Stomach (tissue), 9 donors: ENCODE data around the gene ELOB. TPM values are rescaled to one million over a fixed set of nuclear protein-coding genes. Genes with fewer than 3 reads are reported as not detected.

Experiments used
- DNase-seq, 2 donors: peaks; one replicate each; pipeline versions ENCODE4 v3.0.0 to v3.0.0-alpha.2; 2013 to 2019
- H3K27ac ChIP-seq, 5 donors: fragments of 200-600 bp in 4 of 5; sonication (generic) in 4 of 5; one replicate each; pipeline ENCODE4 v1.5.1; 2013 to 2019; ENCODE audit warnings: mild to moderate bottlenecking in 1 of 5, moderate library complexity in 1 of 5
- H3K27me3 ChIP-seq, 3 donors: fragments of 200-600 bp; sonication (generic); one replicate each; pipeline ENCODE4 v1.5.1; 2017 to 2019; ENCODE audit warnings: mixed run types in 1 of 3
- H3K36me3 ChIP-seq, 4 donors: fragments of 200-600 bp; sonication (generic); 1 replicate in 3 of 4; 2 replicates in 1 of 4; pipeline ENCODE4 v1.5.1; 2016 to 2019
- H3K4me1 ChIP-seq, 4 donors: fragments of 200-600 bp; sonication (generic); one replicate each; pipeline ENCODE4 v1.5.1; 2016 to 2019
- H3K4me3 ChIP-seq, 4 donors: fragments of 200-600 bp; sonication (generic) in 3 of 4; one replicate each; pipeline ENCODE4 v1.5.1; 2016 to 2019; ENCODE audit warnings: mild to moderate bottlenecking in 1 of 4
- H3K9me3 ChIP-seq, 4 donors: fragments of 200-600 bp; sonication (generic); one replicate each; pipeline ENCODE4 v1.5.1; 2016 to 2019
- EP300 ChIP-seq: sonication (generic); formaldehyde crosslinking; IDR thresholded peaks from one replicate; pipeline ENCODE4 v1.6.1; 2017; ENCODE audit warnings: antibody characterized with exemption
- POLR2A ChIP-seq, 4 donors: fragments of 450-650 bp; IDR thresholded peaks; one replicate each; pipeline ENCODE4 v1.6.1; 2016; ENCODE audit warnings: antibody characterized with exemption in 4 of 4, control low read depth in 2 of 4, mild to moderate bottlenecking in 1 of 4, moderate library complexity in 1 of 4
- POLR2AphosphoS5 ChIP-seq, 3 donors: sonication (generic); formaldehyde crosslinking; IDR thresholded peaks; one replicate each; pipeline ENCODE4 v1.6.1; 2016; ENCODE audit warnings: antibody characterized with exemption in 3 of 3
- WGBS, 5 donors: extraction: QIAGEN DNeasy Blood & Tissue Kit in 3 of 5; methylation state at CpG; one replicate each; pipeline versions ENCODE4 v1.1.5 to v1.1.7; 2013 to 2018; 5-methylcytosine and 5-hydroxymethylcytosine counted together
- intact Hi-C: fragments of 100-400 bp; cut with DNase I; formaldehyde crosslinking; loops from one replicate; pipeline ENCODE4 v1.15.1; 2023; ENCODE audit warnings: low total_unique reads
- polyA plus RNA-seq, 3 donors: library from polyadenylated mRNA; stranded (reverse); fragments of 200-250 nt; gene quantifications; one replicate each; pipeline ENCODE4 v1.2.3, GENCODE V29; 2013
- total RNA-seq, 5 donors: library from RNA; depleted of rRNA; stranded (reverse); fragments of >200 nt; gene quantifications; one replicate each; pipeline versions ENCODE4 v1.1.0 to v1.2.3, GENCODE V29; 2014 to 2016
- TF ChIP-seq, protein P1 (sequence below), 7 experiments: fragments of 450-650 bp in 4 of 7; fragments of 200-600 bp in 3 of 7; sonication (generic) in 3 of 7; IDR thresholded peaks; one replicate each; pipeline ENCODE4 v1.5.1; 2016 to 2019; ENCODE audit warnings: antibody characterized with exemption in 7 of 7, control low read depth in 2 of 7, mild to moderate bottlenecking in 1 of 7
- donor health status: healthy with polysubstance abuse.
- donor health status: Bipolar disorder and iron deficiency.
- donor health status: healthy.

ELOB gene
- total and polyA plus RNA-seq, 8 donors: 68.1 to 713 (median 231) TPM

- Histone ChIP-seq H3K9me3 (no peaks in the 10 kb centered on the region), H3K4me3 (peak overlapping the region; percentile 79 to 96 (median 90)), H3K27me3 (no peaks in the 10 kb centered on the region), H3K4me1 (peaks cover 36 to 66% (median 56%) of the 10 kb centered on the region in 4 donors), H3K36me3 (peaks cover 16 to 28% (median 21%) of the 10 kb centered on the region in 4 donors), H3K27ac (peak overlapping the region in 4 of 5 donors; percentile 98 to 100 (median 100))
- intact Hi-C loops: no loop called here
- peak in 1 of 2 donors; percentile 49 for DNase-seq
- TF ChIP-seq EP300: no peak
- TF ChIP-seq, protein P1, sequence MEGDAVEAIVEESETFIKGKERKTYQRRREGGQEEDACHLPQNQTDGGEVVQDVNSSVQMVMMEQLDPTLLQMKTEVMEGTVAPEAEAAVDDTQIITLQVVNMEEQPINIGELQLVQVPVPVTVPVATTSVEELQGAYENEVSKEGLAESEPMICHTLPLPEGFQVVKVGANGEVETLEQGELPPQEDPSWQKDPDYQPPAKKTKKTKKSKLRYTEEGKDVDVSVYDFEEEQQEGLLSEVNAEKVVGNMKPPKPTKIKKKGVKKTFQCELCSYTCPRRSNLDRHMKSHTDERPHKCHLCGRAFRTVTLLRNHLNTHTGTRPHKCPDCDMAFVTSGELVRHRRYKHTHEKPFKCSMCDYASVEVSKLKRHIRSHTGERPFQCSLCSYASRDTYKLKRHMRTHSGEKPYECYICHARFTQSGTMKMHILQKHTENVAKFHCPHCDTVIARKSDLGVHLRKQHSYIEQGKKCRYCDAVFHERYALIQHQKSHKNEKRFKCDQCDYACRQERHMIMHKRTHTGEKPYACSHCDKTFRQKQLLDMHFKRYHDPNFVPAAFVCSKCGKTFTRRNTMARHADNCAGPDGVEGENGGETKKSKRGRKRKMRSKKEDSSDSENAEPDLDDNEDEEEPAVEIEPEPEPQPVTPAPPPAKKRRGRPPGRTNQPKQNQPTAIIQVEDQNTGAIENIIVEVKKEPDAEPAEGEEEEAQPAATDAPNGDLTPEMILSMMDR (IDR thresholded peaks at IDR 0.05): no peak
- no peak for TF ChIP-seq POLR2AphosphoS5 (IDR thresholded peaks at IDR 0.05)
- no peak for TF ChIP-seq POLR2A (IDR thresholded peaks at IDR 0.05)
- WGBS, 5 donors: 0 to 5% (median 1%) methylated on average over 7 of the region's 7 CpGs
Observed at GRCh38 chr16:2753733-2754020, 23.4 kb downstream of the ELOB start.

DNA sequence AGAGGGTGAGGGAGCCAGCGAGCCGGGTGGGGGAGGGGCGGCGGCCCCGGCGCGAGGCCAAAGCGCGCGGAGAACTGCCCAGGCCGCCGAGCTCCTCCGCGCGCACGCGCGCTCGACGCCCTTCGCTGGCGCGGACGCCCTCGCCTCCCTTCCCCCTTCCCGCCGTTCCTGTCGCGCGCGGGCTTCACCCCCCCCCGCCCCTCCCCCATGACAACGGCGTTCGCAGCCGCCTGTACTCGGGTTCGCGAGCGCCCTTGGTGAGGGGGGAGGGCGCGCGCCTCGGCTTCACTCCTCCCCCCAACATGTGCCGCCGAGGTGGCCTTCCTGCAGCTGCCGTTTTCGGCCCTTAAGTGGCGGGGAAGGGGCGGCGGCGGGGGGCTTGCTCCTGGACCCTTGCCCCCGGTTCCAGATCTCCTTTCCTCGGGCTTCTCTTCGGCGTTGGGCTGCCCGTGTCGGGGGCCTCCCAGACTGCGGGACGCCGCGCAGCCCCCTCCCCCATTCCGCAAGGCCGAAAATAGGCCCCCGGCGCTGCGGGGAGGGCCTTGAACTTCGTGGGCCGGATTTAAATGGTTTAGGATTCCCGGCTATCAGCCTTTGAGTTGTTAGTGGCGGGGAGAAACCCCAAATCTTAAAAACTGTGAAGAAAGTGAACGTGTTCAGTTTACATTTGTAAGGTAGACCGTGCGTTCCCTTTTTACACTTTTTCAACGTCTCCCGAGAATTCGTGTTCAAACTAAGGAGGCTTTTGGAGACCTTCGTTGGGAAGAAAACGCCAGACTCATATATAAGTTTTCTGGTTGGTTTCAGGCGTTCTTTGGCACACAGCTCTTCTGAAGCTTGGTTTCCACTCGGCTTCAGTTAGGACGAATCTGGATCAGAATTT lies 24.0 kb downstream of the ELOB start:
- no peaks in the 10 kb centered on the region for H3K9me3 ChIP-seq
- no peaks in the 10 kb centered on the region for H3K27me3 ChIP-seq
- H3K4me1 ChIP-seq: peaks cover 36 to 60% (median 53%) of the 10 kb centered on the region in 4 donors
- peaks cover 10 to 22% (median 16%) of the 10 kb centered on the region in 4 donors for H3K36me3 ChIP-seq
- DNase-seq: peak; percentile 86 to 96
- peak overlapping the region; percentile 98 to 100 (median 100) for H3K27ac ChIP-seq
- intact Hi-C loops: no loop called here
- peak overlapping the region; percentile 79 to 96 (median 90) for H3K4me3 ChIP-seq
- 0 to 1% (median 1%) methylated on average over 50 to 79 of the region's 82 CpGs for WGBS, 5 donors
- TF ChIP-seq, protein P1 (IDR thresholded peaks at IDR 0.05): no peak
- TF ChIP-seq POLR2AphosphoS5 (IDR thresholded peaks at IDR 0.05) (no peak), EP300 (no peak), POLR2A (IDR thresholded peaks at IDR 0.05) (no peak)

DNA sequence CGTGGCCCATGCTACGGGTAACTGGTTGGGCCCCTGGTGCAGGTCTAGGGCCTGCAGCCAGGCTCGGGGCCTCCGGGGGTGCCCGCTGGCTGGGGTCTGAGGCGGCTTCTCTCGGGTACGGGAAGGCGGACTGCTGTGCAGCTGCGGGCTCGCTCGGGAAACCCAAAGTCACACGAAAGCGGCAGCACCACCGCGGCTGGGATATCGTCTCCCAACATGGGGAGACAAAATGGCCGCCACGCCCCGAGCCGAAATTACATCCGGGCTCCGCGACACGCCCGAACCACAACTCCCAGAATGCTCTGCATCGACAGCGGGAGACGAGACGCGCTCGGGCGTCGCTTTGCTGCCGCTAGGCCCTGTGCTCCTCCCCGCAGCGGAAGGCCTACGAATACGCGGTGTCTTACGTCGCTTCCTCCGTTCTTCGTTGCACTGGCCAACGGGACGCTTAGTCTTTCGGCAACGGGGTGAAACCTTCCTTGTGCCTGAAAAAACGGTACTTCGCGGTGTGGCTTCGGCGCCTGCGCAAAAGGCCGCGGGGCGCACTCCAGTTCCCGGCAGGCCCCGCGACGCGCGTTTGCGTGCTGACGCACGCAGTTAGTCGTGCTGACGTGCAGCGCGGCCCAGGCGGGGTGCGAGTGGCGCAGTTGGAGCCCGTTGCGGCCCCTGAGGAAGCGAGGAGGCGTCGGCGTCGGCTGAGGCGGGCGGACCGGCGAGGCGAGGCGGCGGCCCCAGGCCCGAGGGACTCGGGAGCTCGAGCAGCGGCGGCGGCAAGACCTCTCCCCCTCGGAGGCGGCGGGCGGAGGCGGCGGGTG lies 24.8 kb downstream of the ELOB start, which contains the start of gene SRRM2:
Gene SRRM2 (plus strand): TSS at position 604 of the 815 bp plus-strand sequence. CDS start 3,727 bp downstream, outside the sequence.
- Histone ChIP-seq H3K36me3 (peaks cover 1 to 13% (median 7%) of the 10 kb centered on the region in 4 donors), H3K9me3 (no peaks in the 10 kb centered on the region), H3K27me3 (no peaks in the 10 kb centered on the region), H3K27ac (peak within 1 kb of the TSS; percentile 98 to 100 (median 100)), H3K4me3 (peak within 1 kb of the TSS; percentile 79 to 96 (median 90)), H3K4me1 (peaks cover 36 to 52% (median 46%) of the 10 kb centered on the region in 4 donors)
- TF ChIP-seq, protein P1 (IDR thresholded peaks at IDR 0.05): peak in 1 of 7 experiments; percentile 20
- TF ChIP-seq POLR2A (IDR thresholded peaks at IDR 0.05) (peak in 2 of 4 donors; percentile 33 to 81), EP300 (no peak), POLR2AphosphoS5 (IDR thresholded peaks at IDR 0.05) (peak; percentile 97 to 99 (median 98))
- intact Hi-C loops: no loop called here
- peak; percentile 95 to 98 for DNase-seq
- 0 to 2% (median 1%) methylated on average over 42 to 94 of the region's 99 CpGs for WGBS, 5 donors

DNA sequence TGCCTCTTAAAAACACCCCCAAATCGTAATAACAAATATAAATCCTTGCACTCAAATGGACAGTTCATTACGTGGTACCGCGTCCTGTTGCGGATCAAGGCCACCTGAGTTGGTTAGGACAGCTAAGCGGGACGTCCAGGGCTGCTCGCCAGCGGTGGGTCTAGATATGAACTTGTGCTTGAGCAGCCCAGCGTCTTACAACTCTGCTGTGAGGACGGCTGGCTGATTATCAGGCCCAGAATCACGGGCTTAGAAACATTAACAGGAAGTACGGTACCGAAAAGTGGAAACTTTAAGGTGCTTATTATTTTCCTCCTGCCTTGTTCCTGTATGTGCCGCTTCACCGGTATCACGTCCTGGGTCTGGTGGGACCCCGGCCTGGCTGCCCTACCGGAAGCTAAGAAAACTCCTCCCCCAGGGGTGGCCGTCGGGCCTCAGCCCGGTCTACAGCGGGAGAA lies 25.5 kb downstream of the ELOB start:
- Histone ChIP-seq H3K27ac (peak overlapping the region; percentile 98 to 100 (median 100)), H3K27me3 (no peaks in the 10 kb centered on the region), H3K36me3 (peaks cover 0 to 7% (median 3%) of the 10 kb centered on the region in 4 donors), H3K4me1 (peaks cover 36 to 45% (median 40%) of the 10 kb centered on the region in 4 donors), H3K4me3 (peak overlapping the region; percentile 79 to 96 (median 90)), H3K9me3 (no peaks in the 10 kb centered on the region)
- intact Hi-C loops: no loop called here
- no peak for DNase-seq
- 52 to 63% (median 56%) methylated on average over 22 to 23 of the region's 23 CpGs for WGBS, 5 donors
- TF ChIP-seq, protein P1 (IDR thresholded peaks at IDR 0.05): no peak
- TF ChIP-seq EP300 (no peak), POLR2A (IDR thresholded peaks at IDR 0.05) (no peak), POLR2AphosphoS5 (IDR thresholded peaks at IDR 0.05) (no peak)
